Sigmoid colon (tissue), 7 donors: ENCODE data around the gene TRIM44. TPM values are rescaled to one million over a fixed set of nuclear protein-coding genes. Genes with fewer than 3 reads are reported as not detected.
A peak's percentile ranks its signal among the peaks of the same experiment; 100 is the strongest.

ENCODE experiments used
- DNase-seq: peaks from one replicate; pipeline ENCODE4 v3.0.0-alpha.2; 2019
- H3K27ac ChIP-seq, 4 donors: fragments of 200-600 bp; sonication (generic); one replicate each; pipeline ENCODE4 v1.5.1; 2016 to 2019; ENCODE audit warnings: mild to moderate bottlenecking in 1 of 4
- H3K27me3 ChIP-seq, 3 donors: fragments of 200-600 bp; sonication (generic); one replicate each; pipeline ENCODE4 v1.5.1; 2019; ENCODE audit warnings: mild to moderate bottlenecking in 1 of 3
- H3K36me3 ChIP-seq, 4 donors: fragments of 200-600 bp; sonication (generic); one replicate each; pipeline ENCODE4 v1.5.1; 2016 to 2019
- H3K4me1 ChIP-seq, 4 donors: fragments of 200-600 bp; sonication (generic); one replicate each; pipeline ENCODE4 v1.5.1; 2017 to 2019
- H3K4me3 ChIP-seq, 4 donors: fragments of 200-600 bp; sonication (generic); one replicate each; pipeline ENCODE4 v1.5.1; 2017 to 2019; ENCODE audit warnings: mild to moderate bottlenecking in 2 of 4, moderate library complexity in 1 of 4
- H3K9me3 ChIP-seq, 4 donors: fragments of 200-600 bp in 3 of 4; sonication (generic) in 3 of 4; one replicate each; pipeline versions ENCODE4 v1.5.1 to v1.6.1; 2013 to 2019
- EP300 ChIP-seq, 4 donors: sonication (generic); formaldehyde crosslinking; IDR thresholded peaks; one replicate each; pipeline ENCODE4 v1.6.1; 2017; ENCODE audit warnings: antibody characterized with exemption in 4 of 4
- POLR2A ChIP-seq, 2 donors: fragments of 450-650 bp; IDR thresholded peaks; one replicate each; pipeline ENCODE4 v1.6.1; 2016; ENCODE audit warnings: antibody characterized with exemption in 2 of 2, mild to moderate bottlenecking in 2 of 2, moderate library complexity in 2 of 2
- POLR2AphosphoS5 ChIP-seq, 4 donors: sonication (generic); formaldehyde crosslinking; IDR thresholded peaks; one replicate each; pipeline ENCODE4 v1.6.1; 2017; ENCODE audit warnings: antibody characterized with exemption in 4 of 4
- WGBS, 2 donors: extraction: QIAGEN DNeasy Blood & Tissue Kit; methylation state at CpG; one replicate each; pipeline ENCODE4 v1.1.7; 2013; 5-methylcytosine and 5-hydroxymethylcytosine counted together
- intact Hi-C: fragments of 100-400 bp; cut with DNase I; formaldehyde crosslinking; loops from one replicate; pipeline ENCODE4 v1.15.1; 2023
- polyA plus RNA-seq, 3 donors: library from polyadenylated mRNA; stranded (reverse); fragments of 200-250 nt; gene quantifications; one replicate each; pipeline ENCODE4 v1.2.3, GENCODE V29; 2013
- total RNA-seq, 4 donors: library from RNA; depleted of rRNA; stranded (reverse); fragments of >200 nt; gene quantifications; one replicate each; pipeline ENCODE4 v1.1.0, GENCODE V29; 2016
- TF ChIP-seq, protein P1 (sequence below), 4 experiments: fragments of 450-650 bp in 3 of 4; fragments of 200-600 bp in 1 of 4; IDR thresholded peaks; one replicate each; pipeline ENCODE4 v1.5.1; 2016 to 2019; ENCODE audit warnings: antibody characterized with exemption in 4 of 4, mild to moderate bottlenecking in 3 of 4, moderate library complexity in 2 of 4
- donor health status: healthy with polysubstance abuse.
- donor health status: Bipolar disorder and iron deficiency.
- donor health status: healthy.

TRIM44 gene
- total and polyA plus RNA-seq, 7 donors = 8.4 to 97.2 (median 23.0) TPM

DNA sequence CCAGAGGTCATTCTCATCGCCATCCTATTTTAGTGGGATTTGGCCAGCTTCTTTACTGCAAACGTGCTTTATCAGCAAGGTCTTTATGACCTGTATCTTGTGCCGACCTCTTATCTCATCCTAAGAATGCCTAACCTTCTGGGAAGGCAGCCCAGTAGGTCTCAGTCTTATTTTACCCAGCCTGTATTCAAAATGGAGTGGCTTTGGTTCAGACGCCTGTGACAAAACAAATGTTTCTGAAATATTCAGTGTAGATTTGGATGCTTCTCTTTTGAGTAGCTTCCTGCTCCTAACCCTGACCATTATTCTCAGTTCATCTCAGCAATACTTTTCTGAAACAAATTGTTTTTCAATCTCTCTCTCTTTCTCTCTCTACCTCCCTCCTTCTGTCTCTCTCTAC, 60.1 kb downstream of the TRIM44 start:
- Histone ChIP-seq H3K4me1 (peaks cover 0 to 43% (median 24%) of the 10 kb centered on the region in 4 donors), H3K4me3 (no peak overlapping the region), H3K9me3 (no peaks in the 10 kb centered on the region), H3K27me3 (no peaks in the 10 kb centered on the region), H3K36me3 (peaks cover 0 to 19% (median 0%) of the 10 kb centered on the region in 4 donors), H3K27ac (no peak overlapping the region)
- intact Hi-C loops = no loop called here
- DNase-seq = no peak
- WGBS, 2 donors = 65 to 84% methylated on average over 4 of the region's 4 CpGs
- TF ChIP-seq POLR2AphosphoS5 (IDR thresholded peaks at IDR 0.05) (no peak), EP300 (IDR thresholded peaks at IDR 0.05) (no peak), POLR2A (IDR thresholded peaks at IDR 0.05) (no peak)
- TF ChIP-seq, protein P1, sequence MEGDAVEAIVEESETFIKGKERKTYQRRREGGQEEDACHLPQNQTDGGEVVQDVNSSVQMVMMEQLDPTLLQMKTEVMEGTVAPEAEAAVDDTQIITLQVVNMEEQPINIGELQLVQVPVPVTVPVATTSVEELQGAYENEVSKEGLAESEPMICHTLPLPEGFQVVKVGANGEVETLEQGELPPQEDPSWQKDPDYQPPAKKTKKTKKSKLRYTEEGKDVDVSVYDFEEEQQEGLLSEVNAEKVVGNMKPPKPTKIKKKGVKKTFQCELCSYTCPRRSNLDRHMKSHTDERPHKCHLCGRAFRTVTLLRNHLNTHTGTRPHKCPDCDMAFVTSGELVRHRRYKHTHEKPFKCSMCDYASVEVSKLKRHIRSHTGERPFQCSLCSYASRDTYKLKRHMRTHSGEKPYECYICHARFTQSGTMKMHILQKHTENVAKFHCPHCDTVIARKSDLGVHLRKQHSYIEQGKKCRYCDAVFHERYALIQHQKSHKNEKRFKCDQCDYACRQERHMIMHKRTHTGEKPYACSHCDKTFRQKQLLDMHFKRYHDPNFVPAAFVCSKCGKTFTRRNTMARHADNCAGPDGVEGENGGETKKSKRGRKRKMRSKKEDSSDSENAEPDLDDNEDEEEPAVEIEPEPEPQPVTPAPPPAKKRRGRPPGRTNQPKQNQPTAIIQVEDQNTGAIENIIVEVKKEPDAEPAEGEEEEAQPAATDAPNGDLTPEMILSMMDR (IDR thresholded peaks at IDR 0.05) = no peak

DNA sequence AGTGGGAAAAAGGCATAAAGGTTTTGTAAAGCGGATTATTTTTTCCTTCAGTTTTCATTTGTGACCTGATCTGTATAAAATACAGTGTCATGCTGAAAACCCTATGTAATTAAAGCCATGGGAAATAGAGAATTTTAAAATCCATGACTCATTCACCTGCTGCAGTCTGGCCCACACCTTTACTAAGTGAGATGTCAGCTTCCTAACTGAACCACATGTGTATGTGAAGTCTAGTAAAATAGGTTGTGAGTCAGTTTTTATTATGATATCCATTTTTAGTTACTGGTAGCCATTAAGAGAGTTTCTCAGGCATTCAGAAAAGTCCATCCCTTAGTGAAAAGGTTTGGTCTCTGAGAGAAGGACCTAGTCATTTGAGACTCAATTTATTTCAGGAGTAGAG, 60.9 kb downstream of the TRIM44 start:
- intact Hi-C loops = no loop called here
- TF ChIP-seq POLR2A (IDR thresholded peaks at IDR 0.05) (no peak), EP300 (IDR thresholded peaks at IDR 0.05) (no peak), POLR2AphosphoS5 (IDR thresholded peaks at IDR 0.05) (no peak)
- TF ChIP-seq, protein P1 (IDR thresholded peaks at IDR 0.05) = no peak
- WGBS, 2 donors = 94 to 97% methylated on average over 1 of the region's 1 CpG

DNA sequence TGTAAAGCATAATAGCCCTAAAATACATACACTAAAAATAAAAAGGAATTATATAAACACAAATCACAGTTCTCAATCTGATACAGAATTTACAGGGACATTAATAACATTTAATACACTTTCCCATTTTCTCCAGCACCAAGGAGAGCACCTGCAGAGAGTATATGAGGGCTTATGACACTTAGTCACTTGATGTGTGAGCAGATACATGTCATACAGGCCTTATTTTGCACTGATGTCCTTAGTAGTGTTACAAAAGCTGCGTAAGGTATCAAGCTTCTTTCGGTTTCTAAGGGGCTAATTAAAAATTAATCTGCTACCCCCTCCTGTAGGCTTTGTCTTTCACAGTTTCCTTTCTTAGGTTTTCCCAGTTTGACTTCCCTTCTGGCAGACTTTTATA, 61.3 kb downstream of the TRIM44 start:
- Histone ChIP-seq H3K36me3 (peaks cover 0 to 30% (median 0%) of the 10 kb centered on the region in 4 donors), H3K9me3 (no peaks in the 10 kb centered on the region), H3K27ac (no peak overlapping the region), H3K27me3 (no peaks in the 10 kb centered on the region), H3K4me1 (peaks cover 0 to 34% (median 22%) of the 10 kb centered on the region in 4 donors), H3K4me3 (no peak overlapping the region)
- intact Hi-C loops = no loop called here
- no peak for TF ChIP-seq EP300 (IDR thresholded peaks at IDR 0.05)
- TF ChIP-seq, protein P1 (IDR thresholded peaks at IDR 0.05) = no peak
- TF ChIP-seq POLR2A (IDR thresholded peaks at IDR 0.05) = no peak
- TF ChIP-seq POLR2AphosphoS5 (IDR thresholded peaks at IDR 0.05) = no peak
- WGBS, 2 donors = 87 to 95% methylated on average over 2 of the region's 2 CpGs
- no peak for DNase-seq

More for the DNA sequence above, 60.9 kb downstream of the TRIM44 start:
- Histone ChIP-seq H3K4me1 (peaks cover 0 to 38% (median 24%) of the 10 kb centered on the region in 4 donors), H3K4me3 (no peak overlapping the region), H3K27ac (no peak overlapping the region), H3K9me3 (no peaks in the 10 kb centered on the region), H3K36me3 (peaks cover 0 to 26% (median 0%) of the 10 kb centered on the region in 4 donors), H3K27me3 (no peaks in the 10 kb centered on the region)
- DNase-seq = no peak

DNA sequence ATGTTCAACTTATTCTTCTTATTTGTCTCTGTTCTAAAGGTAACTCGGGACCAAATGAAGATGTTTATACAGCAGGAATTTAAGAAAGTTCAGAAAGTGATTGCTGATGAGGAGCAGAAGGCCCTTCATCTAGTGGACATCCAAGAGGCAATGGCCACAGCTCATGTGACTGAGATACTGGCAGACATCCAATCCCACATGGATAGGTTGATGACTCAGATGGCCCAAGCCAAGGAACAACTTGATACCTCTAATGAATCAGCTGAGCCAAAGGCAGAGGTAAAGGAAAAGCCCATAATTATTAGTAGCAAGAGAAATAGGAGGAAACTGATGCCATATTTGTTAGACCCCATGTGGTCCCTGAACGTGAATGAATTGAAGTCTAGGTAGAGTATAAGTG, 63.3 kb downstream of the TRIM44 start:
- Histone ChIP-seq H3K27me3 (no peaks in the 10 kb centered on the region), H3K9me3 (no peaks in the 10 kb centered on the region), H3K4me3 (no peak overlapping the region), H3K27ac (no peak overlapping the region), H3K36me3 (peaks cover 0 to 45% (median 0%) of the 10 kb centered on the region in 4 donors), H3K4me1 (peaks cover 0 to 32% (median 21%) of the 10 kb centered on the region in 4 donors)
- WGBS, 2 donors = 92 to 97% methylated on average over 2 of the region's 2 CpGs
- intact Hi-C loops = no loop called here
- no peak for DNase-seq
- TF ChIP-seq, protein P1 (IDR thresholded peaks at IDR 0.05) = no peak
- TF ChIP-seq EP300 (IDR thresholded peaks at IDR 0.05) (no peak), POLR2A (IDR thresholded peaks at IDR 0.05) (no peak), POLR2AphosphoS5 (IDR thresholded peaks at IDR 0.05) (peak in 1 of 4 donors; percentile 18)

DNA sequence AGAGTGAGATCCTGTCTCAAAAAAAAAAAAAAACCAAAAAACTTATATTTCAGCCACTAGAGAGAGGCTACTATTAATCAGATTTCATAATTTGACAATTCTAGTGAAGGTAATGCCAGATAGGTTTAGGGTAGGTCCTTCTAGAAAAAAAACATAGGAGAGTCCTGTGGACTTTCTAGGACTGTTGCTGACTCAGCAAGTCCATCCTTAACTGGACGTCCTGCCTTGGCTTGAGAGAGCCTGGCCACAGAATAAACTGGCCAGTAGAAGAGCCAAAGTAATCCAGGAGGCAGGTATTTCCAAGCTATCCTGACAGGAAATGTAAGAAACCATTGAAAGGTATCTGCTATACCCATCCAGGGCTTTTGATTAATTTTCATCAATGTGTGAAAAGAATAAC, 64.6 kb downstream of the TRIM44 start:
- H3K4me3 ChIP-seq = no peak overlapping the region
- no peaks in the 10 kb centered on the region for H3K27me3 ChIP-seq
- no peaks in the 10 kb centered on the region for H3K9me3 ChIP-seq
- intact Hi-C loops = no loop called here
- H3K4me1 ChIP-seq = peaks cover 0 to 24% (median 12%) of the 10 kb centered on the region in 4 donors
- H3K27ac ChIP-seq = no peak overlapping the region
- WGBS, 2 donors = 81 to 87% methylated on average over 1 of the region's 1 CpG
- H3K36me3 ChIP-seq = peaks cover 0 to 45% (median 0%) of the 10 kb centered on the region in 4 donors
- no peak for DNase-seq
- no peak for TF ChIP-seq EP300 (IDR thresholded peaks at IDR 0.05)
- TF ChIP-seq POLR2A (IDR thresholded peaks at IDR 0.05) = no peak
- TF ChIP-seq POLR2AphosphoS5 (IDR thresholded peaks at IDR 0.05) = no peak
- TF ChIP-seq, protein P1 (IDR thresholded peaks at IDR 0.05) = no peak
